Measurements from ENCODE around the gene CD248. TPM values are rescaled to one million over a fixed set of nuclear protein-coding genes. Genes with fewer than 3 reads are reported as not detected.
A peak's percentile ranks its signal among the peaks of the same experiment; 100 is the strongest.

Gene CD248
- total RNA-seq, 1 donor = 107 TPM

GRCh38 chr11:66289548-66290329 is 27.1 kb downstream of the CD248 start:
- Histone ChIP-seq H3K27me3 (ENCODE audit: insufficient read depth, low read length) (peaks cover 36% of the 10 kb centered on the region), H4K20me1 (ENCODE audit: insufficient read depth, low read length) (peaks cover 18% of the 10 kb centered on the region), H3K9me3 (ENCODE audit: low read depth, low read length) (no peaks in the 10 kb centered on the region), H2AFZ (ENCODE audit: low read length) (peak overlapping the region; percentile 96), H3K79me2 (ENCODE audit: insufficient read depth, low read length) (peaks cover 41% of the 10 kb centered on the region), H3K4me2 (ENCODE audit: insufficient read depth, low read length) (peak overlapping the region; percentile 97), H3K4me3 (ENCODE audit: insufficient read depth, low read length) (peak overlapping the region; percentile 98), H3K4me1 (ENCODE audit: insufficient read depth, low read length) (peaks cover 21% of the 10 kb centered on the region), H3K27ac (ENCODE audit: low read depth, low read length) (peak overlapping the region; percentile 97), H3K36me3 (ENCODE audit: insufficient read depth, low read length) (peaks cover 21% of the 10 kb centered on the region)
- no peak for TF ChIP-seq CTCF (IDR thresholded peaks at IDR 0.05; ENCODE audit: extremely low read depth, low read depth, low read length)
- DNase-seq (ENCODE audit: insufficient read length, low spot score, missing footprints) = peak; percentile 100

- H3K36me3 ChIP-seq (ENCODE audit: insufficient read depth, low read length) = peaks cover 27% of the 10 kb centered on the region
- TF ChIP-seq CTCF (IDR thresholded peaks at IDR 0.05; ENCODE audit: extremely low read depth, low read depth, low read length) = no peak
- H3K9me3 ChIP-seq (ENCODE audit: low read depth, low read length) = no peaks in the 10 kb centered on the region
- peak; percentile 100 for DNase-seq (ENCODE audit: insufficient read length, low spot score, missing footprints)
- peak within 1 kb of the TSS; percentile 99 for H3K4me2 ChIP-seq (ENCODE audit: insufficient read depth, low read length)
- H3K27me3 ChIP-seq (ENCODE audit: insufficient read depth, low read length) = peaks cover 36% of the 10 kb centered on the region
- H3K4me3 ChIP-seq (ENCODE audit: insufficient read depth, low read length) = peak within 1 kb of the TSS; percentile 98
- peak within 1 kb of the TSS; percentile 96 for H2AFZ ChIP-seq (ENCODE audit: low read length)
- peaks cover 47% of the 10 kb centered on the region for H3K79me2 ChIP-seq (ENCODE audit: insufficient read depth, low read length)
- peaks cover 21% of the 10 kb centered on the region for H3K4me1 ChIP-seq (ENCODE audit: insufficient read depth, low read length)
- peaks cover 24% of the 10 kb centered on the region for H4K20me1 ChIP-seq (ENCODE audit: insufficient read depth, low read length)
- peak within 1 kb of the TSS; percentile 97 for H3K27ac ChIP-seq (ENCODE audit: low read depth, low read length)
Measured at GRCh38 chr11:66288671-66289547, 27.9 kb downstream of the CD248 start, which contains the start of gene YIF1A. TSS of gene YIF1A (minus strand) at chr11:66289143. CDS start at chr11:66288985, 158 bp downstream.

- H3K36me3 ChIP-seq (ENCODE audit: insufficient read depth, low read length) = peaks cover 30% of the 10 kb centered on the region
- peak; percentile 91 for DNase-seq (ENCODE audit: insufficient read length, low spot score, missing footprints)
- peak overlapping the region; percentile 97 for H3K27ac ChIP-seq (ENCODE audit: low read depth, low read length)
- peak overlapping the region; percentile 99 for H3K4me2 ChIP-seq (ENCODE audit: insufficient read depth, low read length)
- H2AFZ ChIP-seq (ENCODE audit: low read length) = peak overlapping the region; percentile 75
- H3K9me3 ChIP-seq (ENCODE audit: low read depth, low read length) = no peaks in the 10 kb centered on the region
- H3K79me2 ChIP-seq (ENCODE audit: insufficient read depth, low read length) = peaks cover 47% of the 10 kb centered on the region
- peaks cover 28% of the 10 kb centered on the region for H4K20me1 ChIP-seq (ENCODE audit: insufficient read depth, low read length)
- peaks cover 21% of the 10 kb centered on the region for H3K4me1 ChIP-seq (ENCODE audit: insufficient read depth, low read length)
- peak overlapping the region; percentile 98 for H3K4me3 ChIP-seq (ENCODE audit: insufficient read depth, low read length)
- TF ChIP-seq CTCF (IDR thresholded peaks at IDR 0.05; ENCODE audit: extremely low read depth, low read depth, low read length) = no peak
- H3K27me3 ChIP-seq (ENCODE audit: insufficient read depth, low read length) = peaks cover 30% of the 10 kb centered on the region
Measured at GRCh38 chr11:66287889-66288670, 28.8 kb downstream of the CD248 start.
